ENCODE results near the gene PHPT1.
"Not testable (repeated sequence)": the region's sequence is repeated elsewhere in the genome, so short reads cannot be mapped to it uniquely, and the experiment has no call there.

PHPT1 gene

DNA sequence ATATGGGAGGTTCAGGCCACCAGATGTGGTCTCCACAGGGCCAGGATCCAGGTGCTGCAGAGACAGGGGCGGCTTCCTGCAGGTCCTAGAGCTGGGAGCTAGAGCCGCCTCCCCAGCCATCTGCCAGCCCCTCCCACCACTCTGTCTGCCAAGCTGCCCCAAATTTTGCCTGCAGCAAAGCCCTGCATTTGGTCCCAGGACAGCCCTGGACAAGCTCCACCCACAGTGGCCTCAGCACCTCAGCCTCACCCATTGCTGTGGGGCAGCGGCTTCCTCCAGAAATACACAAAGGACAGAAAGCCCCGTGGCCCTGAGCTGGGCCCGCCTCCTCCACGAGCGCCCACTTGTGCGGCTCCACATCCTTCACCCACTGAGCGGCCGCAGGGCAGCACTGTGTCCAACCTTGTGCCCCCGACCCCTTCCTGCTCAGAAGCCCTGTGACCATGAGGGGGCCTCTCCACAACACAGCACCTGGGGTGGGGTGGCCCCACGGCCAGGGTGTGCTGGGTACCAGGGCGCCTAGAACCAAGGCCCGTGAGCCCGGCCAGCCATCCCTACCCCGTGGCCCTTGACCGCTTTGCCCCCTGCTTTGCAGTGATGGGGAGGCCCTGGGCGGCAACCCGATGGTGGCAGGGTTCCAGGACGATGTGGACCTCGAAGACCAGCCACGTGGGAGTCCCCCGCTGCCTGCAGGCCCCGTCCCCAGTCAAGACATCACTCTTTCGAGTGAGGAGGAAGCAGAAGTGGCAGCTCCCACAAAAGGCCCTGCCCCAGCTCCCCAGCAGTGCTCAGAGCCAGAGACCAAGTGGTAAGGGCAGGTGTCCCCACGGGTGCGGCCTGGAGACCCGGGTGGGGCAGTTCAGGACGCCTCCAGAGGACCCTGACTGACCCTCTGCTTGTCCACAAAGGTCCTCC lies 10.6 kb upstream of the PHPT1 start:
- H3K4me2 ChIP-seq (ENCODE audit: low read length), result no peak overlapping the region
- H3K79me2 ChIP-seq, result no peaks in the 10 kb centered on the region
- no peaks in the 10 kb centered on the region for H3K27me3 ChIP-seq (ENCODE audit: control insufficient read depth, insufficient read depth, low read length)
- H3K9ac ChIP-seq, result no peak overlapping the region
- no peak overlapping the region for H2AFZ ChIP-seq
- no peak overlapping the region for H3K27ac ChIP-seq
- H3K4me3 ChIP-seq (ENCODE audit: low read depth, low read length), result no peak overlapping the region
- H3K4me1 ChIP-seq, result peaks cover 2% of the 10 kb centered on the region
- H3K36me3 ChIP-seq (ENCODE audit: control insufficient read depth, insufficient read depth, low read length), result no peaks in the 10 kb centered on the region
- H3K9me3 ChIP-seq (ENCODE audit: control insufficient read depth, low read length), result no peaks in the 10 kb centered on the region
- TF ChIP-seq CTCF (IDR thresholded peaks at IDR 0.05), result no peak

GRCh38 chr9:136839229-136840139 lies 9.7 kb upstream of the PHPT1 start:
- Histone ChIP-seq H2AFZ (no peak overlapping the region), H3K4me1 (peaks cover 2% of the 10 kb centered on the region), H3K27ac (no peak overlapping the region), H3K36me3 (ENCODE audit: control insufficient read depth, insufficient read depth, low read length) (no peaks in the 10 kb centered on the region), H3K27me3 (ENCODE audit: control insufficient read depth, insufficient read depth, low read length) (no peaks in the 10 kb centered on the region), H3K79me2 (no peaks in the 10 kb centered on the region), H3K4me2 (ENCODE audit: low read length) (no peak overlapping the region), H3K9me3 (ENCODE audit: control insufficient read depth, low read length) (no peaks in the 10 kb centered on the region), H3K4me3 (ENCODE audit: low read depth, low read length) (no peak overlapping the region), H3K9ac (no peak overlapping the region)
- no peak for TF ChIP-seq CTCF (IDR thresholded peaks at IDR 0.05)

- Histone ChIP-seq H3K4me3 (ENCODE audit: low read depth, low read length) (no peak overlapping the region), H3K4me1 (peaks cover 2% of the 10 kb centered on the region), H3K36me3 (ENCODE audit: control insufficient read depth, insufficient read depth, low read length) (no peaks in the 10 kb centered on the region), H3K27ac (no peak overlapping the region), H3K9ac (no peak overlapping the region), H3K79me2 (no peaks in the 10 kb centered on the region), H2AFZ (no peak overlapping the region), H3K4me2 (ENCODE audit: low read length) (no peak overlapping the region), H3K27me3 (ENCODE audit: control insufficient read depth, insufficient read depth, low read length) (no peaks in the 10 kb centered on the region), H3K9me3 (ENCODE audit: control insufficient read depth, low read length) (no peaks in the 10 kb centered on the region)
- no peak for TF ChIP-seq CTCF (IDR thresholded peaks at IDR 0.05)
Observed at GRCh38 chr9:136840140-136840876, 8.9 kb upstream of the PHPT1 start.

DNA sequence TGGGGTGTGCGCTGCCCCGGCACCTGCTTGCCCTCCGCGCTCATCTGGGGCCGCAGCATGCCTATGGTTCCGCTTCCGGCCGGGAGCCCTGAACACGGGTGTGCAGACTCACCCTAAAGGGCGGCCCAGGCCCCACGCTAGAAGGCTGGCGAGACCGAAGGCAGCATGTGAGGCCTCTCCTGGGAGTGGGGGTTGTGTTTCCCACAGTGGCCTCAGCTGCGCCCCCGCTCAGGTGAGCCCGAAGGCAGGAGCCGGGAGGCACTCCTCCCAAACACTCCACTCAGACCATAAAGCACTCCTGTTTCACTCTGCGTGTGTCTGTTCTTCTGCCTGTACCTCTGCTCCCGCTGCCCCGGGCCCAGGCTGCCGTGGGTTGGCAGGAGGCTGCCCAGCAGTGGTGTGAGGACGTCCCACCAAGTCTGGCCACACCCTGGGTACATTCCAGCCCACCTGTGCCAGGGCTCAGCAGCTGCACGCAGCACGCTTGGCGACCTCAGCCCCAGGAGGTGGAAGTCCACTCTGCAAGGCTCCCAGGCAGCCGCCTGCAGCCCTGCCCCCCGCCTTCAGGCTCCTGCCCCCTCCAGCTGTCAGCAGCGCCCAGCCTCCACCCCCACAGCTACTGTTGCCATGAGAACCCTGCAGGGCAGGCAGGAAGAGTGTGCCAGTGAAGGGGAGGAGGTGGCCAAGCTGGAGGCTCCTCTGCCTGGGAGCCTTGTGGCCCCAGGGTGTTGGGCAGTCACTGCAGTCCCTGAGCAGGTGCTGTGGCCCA lies 8.1 kb upstream of the PHPT1 start:
- H2AFZ ChIP-seq, result no peak overlapping the region
- peaks cover 2% of the 10 kb centered on the region for H3K4me1 ChIP-seq
- TF ChIP-seq CTCF (IDR thresholded peaks at IDR 0.05), result no peak
- no peak overlapping the region for H3K9ac ChIP-seq
- no peaks in the 10 kb centered on the region for H3K9me3 ChIP-seq (ENCODE audit: control insufficient read depth, low read length)
- no peaks in the 10 kb centered on the region for H3K79me2 ChIP-seq
- no peaks in the 10 kb centered on the region for H3K27me3 ChIP-seq (ENCODE audit: control insufficient read depth, insufficient read depth, low read length)
- H3K4me3 ChIP-seq (ENCODE audit: low read depth, low read length), result no peak overlapping the region
- H3K27ac ChIP-seq, result no peak overlapping the region
- no peaks in the 10 kb centered on the region for H3K36me3 ChIP-seq (ENCODE audit: control insufficient read depth, insufficient read depth, low read length)
- H3K4me2 ChIP-seq (ENCODE audit: low read length), result peak overlapping the region; percentile 10

DNA sequence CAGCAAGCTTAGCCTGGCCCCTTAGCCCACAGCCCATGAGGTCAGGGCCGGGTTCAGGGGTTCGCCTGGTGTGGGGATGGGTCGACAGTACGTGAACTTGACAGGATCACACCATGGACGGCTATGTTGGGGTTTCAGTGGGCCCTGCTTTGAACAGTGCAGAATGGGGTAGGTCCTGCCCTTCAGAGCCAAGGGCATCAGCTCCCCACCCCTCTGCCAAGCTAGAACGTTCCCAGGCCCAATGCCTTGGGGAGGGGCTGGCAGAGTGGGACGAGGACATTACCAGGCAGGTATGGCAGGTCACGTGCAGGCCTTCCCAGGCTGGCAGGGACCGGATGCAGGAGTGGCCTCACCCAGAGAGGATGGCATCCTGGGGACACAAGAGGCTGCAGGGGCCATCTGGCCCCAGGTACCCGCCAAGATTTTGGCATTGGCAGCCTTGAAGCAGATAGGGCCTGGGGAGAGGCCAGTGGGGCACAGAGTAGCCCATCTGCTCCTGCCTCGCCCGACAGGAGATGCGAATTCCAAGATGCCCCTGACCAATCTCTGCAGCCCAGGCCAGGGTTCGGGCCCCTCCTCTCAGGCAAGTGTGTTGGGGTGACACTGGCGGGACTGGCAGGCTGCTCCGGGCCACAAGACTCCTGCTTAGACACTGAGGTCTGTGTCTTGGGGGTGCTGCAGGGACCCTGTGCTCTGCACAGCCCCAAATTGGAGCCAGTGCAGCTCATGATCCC lies 7.4 kb upstream of the PHPT1 start:
- H3K9ac ChIP-seq; H3K9me3 ChIP-seq (ENCODE audit: control insufficient read depth, low read length); H3K79me2 ChIP-seq; H2AFZ ChIP-seq; H3K27ac ChIP-seq; H3K27me3 ChIP-seq (ENCODE audit: control insufficient read depth, insufficient read depth, low read length); H3K36me3 ChIP-seq (ENCODE audit: control insufficient read depth, insufficient read depth, low read length); H3K4me1 ChIP-seq: not testable (repeated sequence)
- Histone ChIP-seq H3K4me3 (ENCODE audit: low read depth, low read length) (peak overlapping the region; percentile 56), H3K4me2 (ENCODE audit: low read length) (peak overlapping the region; percentile 74)
